DOHH2 (cell line): Measurements from ENCODE around the gene FAM241A.
A peak's percentile ranks its signal among the peaks of the same experiment; 100 is the strongest.

ENCODE experiments used
- H3F3A ChIP-seq: fragments of 200-600 bp; sonication (generic), shearing (Covaris generic); 2 replicates; pipeline ENCODE4 v1.6.0; 2016; ENCODE audit warnings: antibody characterized with exemption, mild to moderate bottlenecking; ENCODE audit not compliant: control insufficient read depth, insufficient read depth
- H3K27ac ChIP-seq: fragments of 200-600 bp; sonication (generic); 2 replicates; pipeline ENCODE4 v1.5.1; 2014; ENCODE audit warnings: low read depth, mild to moderate bottlenecking, low read length, moderate library complexity
- H3K27me3 ChIP-seq: fragments of 200-600 bp; sonication (generic); 2 replicates; pipeline ENCODE4 v1.6.1; 2014; ENCODE audit warnings: mild to moderate bottlenecking, low read length, mixed read lengths; ENCODE audit not compliant: control insufficient read depth
- H3K36me3 ChIP-seq: fragments of 200-600 bp; sonication (generic); 2 replicates; pipeline ENCODE4 v1.6.1; 2014; ENCODE audit warnings: mild to moderate bottlenecking, low read length, moderate library complexity, mixed read lengths; ENCODE audit not compliant: control insufficient read depth
- H3K4me1 ChIP-seq: fragments of 200-600 bp; sonication (generic); 2 replicates; pipeline ENCODE4 v1.6.1; 2014; ENCODE audit warnings: mild to moderate bottlenecking, low read length, mixed read lengths; ENCODE audit not compliant: control insufficient read depth
- H3K4me2 ChIP-seq: fragments of 200-600 bp; sonication (generic); 2 replicates; pipeline ENCODE4 v1.6.0; 2014; ENCODE audit warnings: mild to moderate bottlenecking, low read length, moderate library complexity
- H3K4me3 ChIP-seq: fragments of 200-600 bp; sonication (generic); 2 replicates; pipeline ENCODE4 v1.5.1; 2014; ENCODE audit warnings: mild to moderate bottlenecking, low read length, mixed read lengths
- H3K79me2 ChIP-seq: fragments of 200-600 bp; sonication (generic); 2 replicates; pipeline ENCODE4 v1.6.1; 2014; ENCODE audit warnings: mild to moderate bottlenecking, low read length, mixed read lengths; ENCODE audit not compliant: control insufficient read depth
- H3K9me2 ChIP-seq: fragments of 200-600 bp; sonication (generic); replicated peaks from 2 replicates; pipeline ENCODE4 v1.6.1; 2014; ENCODE audit warnings: mild to moderate bottlenecking, low read length, mixed read lengths; ENCODE audit not compliant: control insufficient read depth
- H3K9me3 ChIP-seq: fragments of 200-600 bp; sonication (generic); 2 replicates; pipeline ENCODE4 v1.6.1; 2014; ENCODE audit warnings: antibody characterized with exemption, low read length, mixed read lengths; ENCODE audit not compliant: control insufficient read depth, insufficient read depth
- H4K20me1 ChIP-seq: fragments of 200-600 bp; sonication (generic); 2 replicates; pipeline ENCODE4 v1.6.0; 2014; ENCODE audit warnings: low read depth, mild to moderate bottlenecking, antibody characterized with exemption, low read length, moderate library complexity; ENCODE audit not compliant: control insufficient read depth, insufficient read depth
- CTCF ChIP-seq: fragments of 200-600 bp; sonication (generic); IDR thresholded peaks from one replicate; pipeline ENCODE4 v1.5.1; 2014; ENCODE audit warnings: antibody characterized with exemption, mild to moderate bottlenecking, low read depth, low read length; ENCODE audit not compliant: poor library complexity, severe bottlenecking
- EZH2phosphoT487 ChIP-seq: fragments of 200-600 bp; sonication (generic); IDR thresholded peaks from 2 replicates; pipeline ENCODE4 v1.6.1; 2017; ENCODE audit warnings: borderline replicate concordance, mild to moderate bottlenecking, antibody characterized with exemption, low read length, moderate library complexity, mixed read lengths

The FAM241A gene

GRCh38 chr4:112102875-112103370 lies 42.3 kb upstream of the FAM241A start:
- no peaks in the 10 kb centered on the region; the same call in 1 of the 2 replicates for H3K9me2 ChIP-seq
- H3K27ac ChIP-seq: no peak overlapping the region
- 0 out of 2 replicates have a peak, but pooled peaks cover 3% of the 10 kb centered on the region for H3F3A ChIP-seq
- no peak overlapping the region for H3K4me3 ChIP-seq
- H3K9me3 ChIP-seq: no peaks in the 10 kb centered on the region
- H3K4me1 ChIP-seq: peaks cover 40% of the 10 kb centered on the region
- no peaks in the 10 kb centered on the region for H3K36me3 ChIP-seq
- no peak overlapping the region for H3K4me2 ChIP-seq
- no peaks in the 10 kb centered on the region for H3K27me3 ChIP-seq
- H4K20me1 ChIP-seq: no peaks in the 10 kb centered on the region
- H3K79me2 ChIP-seq: no peaks in the 10 kb centered on the region
- no peak for TF ChIP-seq EZH2phosphoT487
- no peak for TF ChIP-seq CTCF

DNA sequence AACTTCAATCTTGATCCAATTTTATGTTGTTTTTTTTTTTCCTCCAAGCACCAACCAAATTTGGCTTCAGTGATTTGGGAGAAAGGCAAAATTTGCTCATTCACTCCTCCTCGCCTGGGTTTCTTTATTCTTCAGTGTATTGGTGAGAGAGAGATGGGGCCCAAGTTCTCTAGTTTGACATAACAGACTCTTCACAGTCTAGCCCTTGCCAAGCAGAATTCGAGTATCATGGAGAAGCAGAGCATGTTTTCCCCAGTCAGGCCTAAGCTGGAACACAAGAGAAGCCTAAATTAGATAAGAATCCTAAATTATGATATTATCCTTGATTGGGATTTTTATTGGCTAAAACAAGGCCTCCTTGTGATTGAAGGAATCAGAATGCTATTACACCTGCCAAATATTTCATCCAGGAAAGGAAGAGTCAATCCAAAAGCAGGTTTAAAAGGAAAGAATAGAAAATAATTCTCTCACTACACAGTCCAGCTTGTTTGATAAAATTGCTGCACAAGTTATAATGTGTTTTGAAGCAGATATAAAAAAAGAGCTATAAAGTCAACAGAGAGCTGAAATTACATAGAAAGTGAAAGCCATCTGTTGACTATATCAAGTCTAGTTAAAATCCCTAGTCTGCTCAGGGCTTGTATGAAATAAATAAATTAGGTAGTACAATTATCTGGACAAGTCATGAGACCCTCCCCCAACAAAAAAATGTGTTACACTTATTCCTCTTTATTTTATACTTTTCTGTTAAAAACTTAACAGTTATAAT lies 39.9 kb upstream of the FAM241A start:
- TF ChIP-seq CTCF: no peak
- no peak for TF ChIP-seq EZH2phosphoT487
- Histone ChIP-seq H3K27ac (no peak overlapping the region), H3K9me3 (no peaks in the 10 kb centered on the region), H3K27me3 (no peaks in the 10 kb centered on the region), H3K79me2 (no peaks in the 10 kb centered on the region), H3K4me1 (peaks cover 41% of the 10 kb centered on the region), H3K9me2 (no peaks in the 10 kb centered on the region; the same call in 1 of the 2 replicates), H3F3A (0 out of 2 replicates have a peak, but pooled peaks cover 4% of the 10 kb centered on the region), H4K20me1 (no peaks in the 10 kb centered on the region), H3K4me3 (no peak overlapping the region), H3K4me2 (no peak overlapping the region), H3K36me3 (no peaks in the 10 kb centered on the region)

GRCh38 chr4:112109360-112110058 lies 35.7 kb upstream of the FAM241A start:
- Histone ChIP-seq H3F3A (0 out of 2 replicates have a peak, but pooled peaks cover 2% of the 10 kb centered on the region), H3K27me3 (no peaks in the 10 kb centered on the region), H3K4me3 (peak overlapping the region; percentile 36), H3K36me3 (no peaks in the 10 kb centered on the region), H3K9me2 (no peaks in the 10 kb centered on the region; the same call in 1 of the 2 replicates), H3K9me3 (no peaks in the 10 kb centered on the region), H4K20me1 (no peaks in the 10 kb centered on the region), H3K4me1 (peaks cover 22% of the 10 kb centered on the region), H3K4me2 (peak overlapping the region; percentile 54), H3K79me2 (no peaks in the 10 kb centered on the region), H3K27ac (no peak overlapping the region)
- TF ChIP-seq CTCF: no peak
- no peak for TF ChIP-seq EZH2phosphoT487
